H1 (cell line): ENCODE results near the gene UBL4A.

Source experiments
- ASH2L ChIP-seq: fragments of 200-600, 300-600 bp; sonication (generic); IDR thresholded peaks from one replicate; pipeline ENCODE4 v1.7.1; 2017; ENCODE audit warnings: low read length
- CEBPB ChIP-seq: IDR thresholded peaks from 2 replicates; pipeline ENCODE4 v1.6.1; 2012; ENCODE audit warnings: low read depth, low read length
- JUND ChIP-seq: IDR thresholded peaks from 2 replicates; pipeline ENCODE4 v1.6.1; 2011; ENCODE audit warnings: mild to moderate bottlenecking, improper control_type of control experiment, low read length
- KDM1A ChIP-seq: fragments of 200-600, 300-600 bp; sonication (generic); IDR thresholded peaks from 2 replicates; pipeline ENCODE4 v1.7.1; 2016; ENCODE audit warnings: mild to moderate bottlenecking, low read length, borderline replicate concordance
- NRF1 ChIP-seq: IDR thresholded peaks from 2 replicates; pipeline ENCODE4 v1.6.1; 2011; ENCODE audit warnings: mild to moderate bottlenecking, low read depth, low read length, improper control_type of control experiment
- POLR2A ChIP-seq, 2 experiments: IDR thresholded peaks; 1 replicate in 1 of 2; 2 replicates in 1 of 2; pipeline ENCODE4 v1.6.1; 2011; ENCODE audit warnings: low read depth in 2 of 2, low read length in 2 of 2, mild to moderate bottlenecking in 2 of 2; ENCODE audit errors: control extremely low read depth in 1 of 2
- SIN3A ChIP-seq, 2 experiments: IDR thresholded peaks in 1 of 2; conservative IDR thresholded peaks in 1 of 2; 2 replicates each; pipeline ENCODE4 v1.6.1; 2011 to 2012; ENCODE audit warnings: low read length in 2 of 2, improper control_type of control experiment in 1 of 2, low read depth in 1 of 2, mild to moderate bottlenecking in 1 of 2
- TF ChIP-seq, protein P1 (sequence below): IDR thresholded peaks from 2 replicates; pipeline ENCODE4 v1.6.1; 2012; ENCODE audit warnings: inconsistent platforms
- TF ChIP-seq, protein P2 (sequence below), 3 experiments: IDR thresholded peaks; 1 replicate in 2 of 3; 2 replicates in 1 of 3; pipeline versions ENCODE4 v1.5.1 to v1.6.1; 2011; ENCODE audit warnings: low read length in 3 of 3, mild to moderate bottlenecking in 3 of 3, inconsistent platforms in 2 of 3, low read depth in 1 of 3, moderate library complexity in 1 of 3; ENCODE audit not compliant: insufficient read depth in 1 of 3; ENCODE audit errors: control extremely low read depth in 1 of 3

DNA sequence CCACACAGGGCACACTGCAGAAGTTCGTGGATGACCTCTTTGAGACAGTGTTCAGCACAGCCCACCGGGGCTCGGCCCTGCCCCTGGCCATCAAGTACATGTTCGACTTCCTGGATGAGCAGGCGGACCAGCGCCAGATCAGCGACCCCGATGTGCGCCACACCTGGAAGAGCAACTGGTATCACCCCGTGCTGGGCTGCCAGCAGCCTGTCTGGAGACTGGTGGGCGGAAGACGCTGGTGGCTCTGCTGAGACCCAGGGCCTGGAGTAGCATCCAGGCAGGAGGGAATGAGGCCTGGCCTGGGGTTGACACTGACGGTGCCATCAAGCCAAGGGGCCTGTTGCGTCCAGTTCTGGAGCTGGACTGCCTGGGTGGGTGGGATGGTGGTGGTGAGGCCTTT lies 16.0 kb downstream of the UBL4A start:
- TF ChIP-seq, protein P1, sequence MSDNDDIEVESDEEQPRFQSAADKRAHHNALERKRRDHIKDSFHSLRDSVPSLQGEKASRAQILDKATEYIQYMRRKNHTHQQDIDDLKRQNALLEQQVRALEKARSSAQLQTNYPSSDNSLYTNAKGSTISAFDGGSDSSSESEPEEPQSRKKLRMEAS: no peak
- no peak for TF ChIP-seq POLR2A (IDR thresholded peaks at IDR 0.05; ENCODE audit: control extremely low read depth in 1 of 2, low read depth in 2 of 2, low read length in 2 of 2)
- TF ChIP-seq SIN3A (conservative IDR thresholded peaks at IDR 0.05 in 1 of 2, IDR thresholded peaks at IDR 0.05 in 1 of 2; ENCODE audit: low read depth in 1 of 2, low read length in 2 of 2): no peak
- TF ChIP-seq, protein P2, sequence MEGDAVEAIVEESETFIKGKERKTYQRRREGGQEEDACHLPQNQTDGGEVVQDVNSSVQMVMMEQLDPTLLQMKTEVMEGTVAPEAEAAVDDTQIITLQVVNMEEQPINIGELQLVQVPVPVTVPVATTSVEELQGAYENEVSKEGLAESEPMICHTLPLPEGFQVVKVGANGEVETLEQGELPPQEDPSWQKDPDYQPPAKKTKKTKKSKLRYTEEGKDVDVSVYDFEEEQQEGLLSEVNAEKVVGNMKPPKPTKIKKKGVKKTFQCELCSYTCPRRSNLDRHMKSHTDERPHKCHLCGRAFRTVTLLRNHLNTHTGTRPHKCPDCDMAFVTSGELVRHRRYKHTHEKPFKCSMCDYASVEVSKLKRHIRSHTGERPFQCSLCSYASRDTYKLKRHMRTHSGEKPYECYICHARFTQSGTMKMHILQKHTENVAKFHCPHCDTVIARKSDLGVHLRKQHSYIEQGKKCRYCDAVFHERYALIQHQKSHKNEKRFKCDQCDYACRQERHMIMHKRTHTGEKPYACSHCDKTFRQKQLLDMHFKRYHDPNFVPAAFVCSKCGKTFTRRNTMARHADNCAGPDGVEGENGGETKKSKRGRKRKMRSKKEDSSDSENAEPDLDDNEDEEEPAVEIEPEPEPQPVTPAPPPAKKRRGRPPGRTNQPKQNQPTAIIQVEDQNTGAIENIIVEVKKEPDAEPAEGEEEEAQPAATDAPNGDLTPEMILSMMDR (IDR thresholded peaks at IDR 0.05; ENCODE audit: control extremely low read depth in 1 of 3, insufficient read depth in 1 of 3, low read depth in 1 of 3, low read length in 3 of 3): no peak
- TF ChIP-seq CEBPB: no peak
- no peak for TF ChIP-seq KDM1A
- TF ChIP-seq JUND: no peak
- TF ChIP-seq NRF1: no peak
- TF ChIP-seq ASH2L: no peak
